ENCODE data around the gene KDM4B.

KDM4B gene

DNA sequence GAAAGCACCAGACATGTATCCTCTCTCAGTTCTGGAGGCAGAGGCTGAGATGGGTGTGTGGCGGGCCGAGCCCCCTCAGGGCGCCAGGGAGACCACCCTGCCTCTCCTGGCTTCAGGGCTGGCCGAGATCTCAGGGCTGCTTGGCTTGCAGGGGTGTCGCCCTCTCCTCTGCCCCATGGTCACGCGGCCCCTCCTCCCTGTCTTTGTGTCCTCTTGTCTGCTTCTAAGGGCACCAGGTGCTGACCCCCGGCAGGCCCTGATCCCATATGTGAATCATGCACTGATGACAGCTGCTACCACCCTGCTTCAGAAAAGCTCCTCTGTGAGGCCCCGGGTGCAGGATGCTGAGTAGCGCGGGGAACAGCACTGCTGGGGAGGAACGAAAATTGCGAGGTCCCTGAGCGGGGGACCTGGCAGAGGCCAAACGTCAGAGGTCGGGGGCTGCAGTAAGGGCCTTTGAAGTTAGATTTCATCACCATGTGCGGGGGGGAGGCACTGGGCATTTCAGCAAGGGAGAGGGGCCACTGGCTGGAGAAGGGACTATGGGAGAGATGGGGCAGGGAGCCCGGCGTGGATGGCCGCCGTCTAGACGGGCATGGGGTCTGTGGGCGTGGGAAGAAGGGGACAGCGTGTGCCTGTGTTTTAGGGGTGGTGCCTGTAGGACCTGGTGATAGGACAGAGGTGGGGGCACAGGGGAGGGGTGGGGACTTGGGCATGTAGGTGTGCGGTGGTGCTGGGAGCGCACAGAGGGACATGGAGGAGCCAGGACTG, 125.2 kb downstream of the KDM4B start:
- no peak for DNase-seq

DNA sequence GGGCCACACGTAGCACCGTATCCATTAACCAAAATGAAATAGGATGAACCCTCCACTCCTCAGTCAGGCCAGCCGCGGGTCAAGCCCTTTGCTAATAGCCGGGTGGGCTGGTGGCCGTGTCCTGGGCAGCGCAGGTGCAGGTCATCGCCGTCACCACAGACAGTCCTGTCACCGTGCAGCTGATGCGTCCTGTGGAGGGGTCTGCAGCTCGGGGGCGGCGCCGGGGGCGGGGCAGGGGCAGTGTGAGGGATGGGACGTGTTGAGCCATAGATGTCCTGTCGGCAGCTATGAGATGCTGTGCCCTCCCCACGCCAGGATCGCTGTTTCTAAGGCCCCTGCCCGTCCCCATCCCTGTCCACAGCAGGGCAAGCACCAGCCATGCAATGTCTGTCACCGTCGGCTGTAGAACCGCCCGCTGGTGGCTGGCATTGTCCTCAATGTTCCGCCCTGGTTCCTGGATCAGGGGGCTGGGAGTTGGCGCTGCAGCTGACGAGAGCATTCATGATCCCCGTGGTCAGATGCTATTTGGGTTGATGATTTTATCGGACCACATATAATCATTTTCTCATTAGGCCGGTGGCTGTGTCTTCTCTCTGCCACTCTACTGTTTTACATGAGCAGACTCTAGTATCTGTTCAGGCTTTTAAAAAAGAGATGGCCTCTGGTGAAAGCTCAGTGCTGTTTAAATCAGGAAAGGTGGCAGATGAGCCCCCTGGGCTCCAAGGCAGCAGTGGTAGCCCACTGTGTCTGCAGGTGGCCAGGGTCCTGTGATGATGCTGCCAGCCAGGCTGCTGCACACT, 126.1 kb downstream of the KDM4B start:
- no peak for DNase-seq

- DNase-seq: no peak
Measured at GRCh38 chr19:5095568-5095850, 126.6 kb downstream of the KDM4B start.

DNA sequence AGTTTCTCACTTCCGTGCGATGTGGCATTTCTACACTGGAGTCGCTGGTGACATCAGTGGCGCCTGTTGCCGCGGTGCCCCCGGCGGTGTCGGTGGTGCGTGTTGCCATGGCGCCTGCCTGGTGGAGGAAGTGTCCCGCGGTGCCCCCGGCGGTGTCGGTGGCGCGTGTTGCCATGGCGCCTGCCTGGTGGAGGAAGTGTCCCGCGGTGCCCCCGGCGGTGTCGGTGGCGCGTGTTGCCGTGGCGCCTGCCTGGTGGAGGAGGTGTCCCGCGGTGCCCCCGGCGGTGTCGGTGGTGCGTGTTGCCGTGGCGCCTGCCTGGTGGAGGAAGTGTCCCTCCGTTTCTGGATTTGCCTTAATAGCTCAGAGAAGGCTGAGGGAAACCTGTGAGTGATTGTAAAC, 127.6 kb downstream of the KDM4B start:
- DNase-seq: no peak

DNA sequence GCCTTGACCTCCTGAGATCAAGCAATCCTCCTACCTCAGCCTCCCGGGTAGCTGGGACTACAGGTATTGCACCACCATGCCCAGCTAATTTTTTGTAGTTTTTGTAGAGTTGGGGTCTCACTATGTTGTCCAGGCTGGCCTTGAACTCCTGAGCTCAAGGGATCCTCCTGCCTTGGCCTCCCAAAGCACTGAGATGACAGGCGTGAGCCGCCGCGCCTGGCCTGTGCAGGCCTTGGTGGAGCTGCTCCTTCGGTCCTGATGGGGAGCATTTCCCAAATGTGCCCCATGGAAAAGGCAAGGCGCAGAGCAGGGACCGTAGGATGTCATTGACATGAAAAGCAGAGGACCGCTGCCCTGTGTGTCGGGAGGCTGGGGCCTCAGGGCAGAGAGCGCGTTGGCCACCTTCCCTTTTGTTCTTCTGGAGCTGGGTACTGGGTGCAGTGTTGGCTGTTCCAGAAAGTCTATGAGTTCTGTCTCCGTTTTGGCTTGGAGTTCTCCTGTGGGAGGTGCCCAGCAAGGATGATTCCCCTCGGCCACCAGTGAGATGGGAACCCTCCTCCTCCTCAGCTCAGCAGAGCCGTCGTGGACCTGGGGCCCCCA, 128.5 kb downstream of the KDM4B start:
- DNase-seq: no peak

DNA sequence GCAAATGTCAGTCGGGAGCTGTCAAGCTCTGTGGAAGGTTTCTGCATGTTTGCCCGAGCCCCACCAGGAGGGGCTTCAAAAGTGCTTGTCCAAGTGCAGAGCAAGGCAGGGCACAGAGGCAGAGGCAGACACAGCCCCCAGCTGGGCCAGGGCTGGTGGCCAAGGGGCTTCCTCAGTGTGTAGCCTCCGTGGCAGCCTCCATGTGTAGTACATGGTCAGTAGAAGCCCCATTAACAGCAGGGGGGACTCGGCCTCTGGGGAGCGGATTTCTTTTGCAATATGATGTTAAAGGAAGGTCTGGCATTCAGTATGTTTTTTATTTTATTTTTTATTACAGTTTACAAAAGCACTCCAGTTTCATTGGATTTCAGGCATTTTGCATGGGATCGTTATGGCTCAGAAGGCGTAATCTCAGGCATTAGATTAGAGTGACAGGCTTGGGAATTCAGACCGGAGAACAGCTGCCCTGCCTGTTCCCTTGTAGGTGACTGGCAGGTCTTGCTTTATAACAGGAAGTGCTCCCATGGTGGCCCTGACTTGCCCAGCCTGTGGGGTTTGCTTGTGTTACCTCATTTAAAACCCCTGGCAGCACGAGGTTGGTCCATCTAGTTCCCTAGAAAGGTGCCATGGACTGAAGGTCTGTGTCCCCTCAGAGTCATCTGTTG, 129.2 kb downstream of the KDM4B start:
- no peak for DNase-seq

DNA sequence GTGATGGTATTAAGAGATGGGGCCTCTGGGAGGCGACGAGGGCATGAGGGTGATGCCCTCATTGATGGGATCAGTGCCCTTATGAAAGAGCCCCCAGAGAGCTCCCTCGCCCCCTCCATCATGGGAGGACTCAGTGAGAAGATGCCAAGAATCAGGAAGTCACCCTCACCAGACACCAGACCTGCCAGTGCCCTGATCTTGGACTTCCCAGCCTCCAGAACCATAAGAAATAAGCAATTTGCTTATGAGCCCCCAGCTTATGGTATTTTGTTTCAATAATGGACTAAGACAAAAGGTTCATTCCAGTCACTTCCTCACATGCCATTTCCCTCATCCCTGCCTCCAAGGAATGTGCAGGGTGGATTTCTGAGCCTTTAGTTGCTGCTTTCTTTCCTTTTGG, 129.7 kb downstream of the KDM4B start:
- DNase-seq: no peak

DNA sequence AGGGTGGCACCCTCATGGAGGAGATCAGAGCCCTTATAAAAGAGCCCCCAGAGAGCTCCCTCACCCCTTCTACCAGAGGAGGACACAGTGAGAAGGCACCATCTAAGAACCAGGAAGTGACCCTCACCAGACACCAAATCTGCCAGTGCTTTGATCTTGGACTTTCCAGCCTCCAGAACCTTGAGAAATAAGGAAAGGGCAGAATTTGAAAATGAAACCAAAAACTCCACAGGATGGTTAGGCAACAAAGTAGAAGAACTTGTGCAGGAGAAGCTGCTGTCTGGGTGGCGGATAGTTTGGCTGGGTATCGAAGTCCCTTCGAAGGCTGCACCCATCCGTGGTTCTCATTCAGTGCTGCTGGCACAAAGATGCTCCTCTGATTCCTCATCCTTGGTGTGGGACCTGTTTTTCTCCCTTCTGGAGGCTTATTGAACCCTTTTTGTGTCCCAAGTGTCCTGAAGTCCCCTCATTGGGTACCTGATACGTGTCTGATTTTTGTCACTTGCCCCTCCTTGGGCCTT, 130.8 kb downstream of the KDM4B start:
- DNase-seq: no peak

DNA sequence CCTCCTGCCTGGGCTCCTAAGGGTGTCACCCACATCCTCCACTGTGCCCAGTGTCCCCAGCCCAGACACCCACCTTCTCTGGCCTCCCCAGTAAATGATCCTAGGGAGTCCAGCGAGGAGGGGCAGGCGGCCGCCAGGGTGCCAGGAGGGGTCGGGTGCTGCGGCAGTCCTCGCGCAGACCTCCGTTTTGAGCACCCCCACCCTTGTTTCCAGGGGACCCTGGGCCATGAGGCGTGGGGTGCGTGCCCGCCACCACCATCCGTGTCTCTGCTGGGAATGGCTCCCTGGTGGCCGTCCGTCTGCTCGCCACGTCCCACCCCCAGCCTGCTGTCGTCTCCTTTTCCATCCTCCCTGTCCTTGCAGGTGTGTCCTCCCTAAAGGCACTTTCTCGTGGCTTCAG, 133.0 kb downstream of the KDM4B start:
- no peak for DNase-seq

DNA sequence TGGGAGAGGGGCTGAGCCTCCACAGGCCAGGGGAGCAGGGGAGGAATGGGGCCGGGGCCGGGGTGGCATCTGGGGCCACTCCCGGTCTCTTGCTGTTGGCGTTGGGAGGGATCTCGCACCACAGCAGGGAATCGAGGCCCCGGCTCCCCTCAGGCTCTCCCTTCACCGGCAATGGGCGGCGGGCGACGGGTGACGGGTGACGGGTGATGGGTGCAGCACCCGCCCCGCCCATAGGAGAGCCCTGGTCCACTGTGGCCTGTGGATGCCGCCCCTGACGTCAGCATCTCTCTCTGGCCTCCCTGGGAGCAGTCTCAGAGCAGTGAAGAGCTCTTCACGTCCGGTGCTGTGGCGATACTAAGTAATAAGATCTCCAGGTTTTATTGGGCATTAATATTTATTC, 133.6 kb downstream of the KDM4B start:
- DNase-seq: no peak

- no peak for DNase-seq
Measured at GRCh38 chr19:5103061-5103701, 134.3 kb downstream of the KDM4B start.

DNA sequence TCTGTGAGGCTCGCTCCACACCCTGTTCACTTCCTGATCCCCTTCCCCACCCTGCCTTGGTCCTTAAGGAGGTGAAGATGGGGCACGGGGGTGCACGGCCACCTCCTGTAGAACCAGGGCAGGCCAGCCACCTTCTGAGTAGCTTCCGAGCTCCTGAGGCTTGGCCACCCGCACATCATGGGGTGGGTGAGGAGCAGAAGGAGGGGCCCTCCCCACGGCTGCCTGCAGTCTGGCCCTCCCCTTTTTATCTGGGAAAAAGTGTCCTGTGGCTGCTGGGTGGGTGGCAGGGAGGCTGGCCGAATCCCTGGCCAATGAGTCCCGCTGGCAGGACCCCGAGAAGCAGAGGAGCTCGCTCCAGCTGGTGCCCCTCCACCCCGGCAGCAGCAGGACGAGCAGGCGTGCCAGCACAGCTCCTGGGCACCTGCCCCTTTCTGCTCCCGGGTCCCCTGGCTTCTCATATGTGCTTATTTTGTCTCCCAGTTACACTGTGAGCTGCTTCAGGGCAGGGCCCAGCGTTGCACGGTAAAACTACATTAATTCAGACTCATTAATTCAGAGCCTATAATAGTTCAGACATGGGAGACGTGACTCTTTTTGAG, 135.0 kb downstream of the KDM4B start:
- no peak for DNase-seq

- DNase-seq: no peak
Measured at GRCh38 chr19:5104871-5105351, 136.0 kb downstream of the KDM4B start.

DNA sequence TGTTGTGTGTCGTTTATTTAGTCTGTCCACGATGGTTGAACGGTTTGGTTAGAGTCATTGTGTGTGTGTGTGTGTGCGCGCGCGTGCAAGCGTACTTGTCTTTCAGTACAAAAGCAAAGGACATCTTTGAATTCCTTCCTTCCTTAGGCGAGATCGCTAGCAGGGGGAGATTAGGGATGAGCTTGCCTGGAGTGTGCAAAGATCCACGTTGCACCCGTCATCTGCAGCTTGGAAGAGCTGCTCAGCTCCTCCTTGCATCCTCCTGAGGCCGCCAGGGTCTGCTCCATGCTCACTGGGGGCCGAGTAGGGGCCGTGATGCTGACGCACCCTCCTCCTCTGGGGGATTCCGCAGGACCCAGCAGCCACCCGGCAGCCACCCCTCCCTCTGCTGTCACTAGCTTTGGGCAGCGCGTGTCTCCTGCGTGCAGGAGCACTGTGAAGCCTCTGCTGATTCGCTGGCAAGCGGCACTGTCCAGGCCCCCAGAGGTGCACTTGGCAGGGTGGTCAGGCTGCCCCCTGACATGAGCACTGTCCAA, 137.3 kb downstream of the KDM4B start:
- DNase-seq: no peak

DNA sequence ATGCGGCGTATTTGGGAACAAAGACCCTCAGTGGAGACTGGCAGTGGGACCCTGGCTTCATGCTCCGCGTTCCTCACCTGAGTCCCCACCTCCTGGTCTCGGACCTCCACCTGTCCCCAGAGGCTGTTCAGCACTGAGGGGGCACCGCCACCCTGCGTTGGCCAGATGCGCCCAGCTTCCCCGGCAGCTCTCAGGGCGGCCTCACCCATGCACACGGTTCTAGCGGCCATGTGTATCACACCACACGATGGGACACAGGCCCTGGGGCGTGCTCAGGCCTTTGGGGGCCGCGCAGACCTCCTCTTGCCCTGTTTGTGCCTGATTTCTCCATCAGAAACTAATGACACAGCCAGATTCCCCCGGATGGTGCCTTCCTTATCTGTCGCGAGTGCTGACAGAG, 138.1 kb downstream of the KDM4B start:
- DNase-seq: no peak

- DNase-seq: no peak
Measured at GRCh38 chr19:5107432-5108122, 138.7 kb downstream of the KDM4B start.

- no peak for DNase-seq
Measured at GRCh38 chr19:5108123-5108596, 139.2 kb downstream of the KDM4B start.

GRCh38 chr19:5108866-5109265, 140.0 kb downstream of the KDM4B start:
- no peak for DNase-seq

GRCh38 chr19:5109560-5109959, 140.6 kb downstream of the KDM4B start:
- DNase-seq: no peak

GRCh38 chr19:5110546-5110945, 141.6 kb downstream of the KDM4B start:
- no peak for DNase-seq

- DNase-seq: no peak
Measured at GRCh38 chr19:5111051-5111450, 142.1 kb downstream of the KDM4B start.

All from SIG-M5 (cell line).